HepG2 (cell line): ENCODE data around the gene GMPPA. TPM values are rescaled to one million over a fixed set of nuclear protein-coding genes. Genes with fewer than 3 reads are reported as not detected.

Source experiments
- ATF6 ChIP-seq: sonication (generic); formaldehyde crosslinking; conservative IDR thresholded peaks from 2 replicates; pipeline ENCODE4 v1.4.0; 2020; ENCODE audit warnings: missing genetic modification reagents
- CHD2 ChIP-seq: IDR thresholded peaks from 2 replicates; pipeline ENCODE4 v1.6.1; 2011; ENCODE audit warnings: low read depth, low read length, improper control_type of control experiment
- FOXA1 ChIP-seq, 2 experiments: fragments of 450-650 bp in 1 of 2; sonication (generic) in 1 of 2; formaldehyde crosslinking in 1 of 2; IDR thresholded peaks; 2 replicates each; pipeline versions ENCODE4 v1.4.0 to v1.6.1; 2016 to 2020; ENCODE audit warnings: missing genetic modification reagents in 1 of 2
- FOXK1 ChIP-seq: sonication (generic); formaldehyde crosslinking; IDR thresholded peaks from 2 replicates; pipeline ENCODE4 v1.4.0; 2020; ENCODE audit warnings: low read depth, missing genetic modification reagents, borderline replicate concordance
- HDAC1 ChIP-seq: sonication (generic); formaldehyde crosslinking; IDR thresholded peaks from 2 replicates; pipeline ENCODE4 v1.5.1; 2020; ENCODE audit warnings: mild to moderate bottlenecking, missing genetic modification reagents
- HOMEZ ChIP-seq: IDR thresholded peaks from 2 replicates; pipeline ENCODE4 v1.6.1; 2016; ENCODE audit warnings: low read depth
- HOXA5 ChIP-seq: sonication (generic); formaldehyde crosslinking; IDR thresholded peaks from 2 replicates; pipeline ENCODE4 v1.4.0; 2020; ENCODE audit warnings: missing genetic modification reagents
- JARID2 ChIP-seq: sonication (generic); formaldehyde crosslinking; IDR thresholded peaks from 2 replicates; pipeline ENCODE4 v1.8.1; 2023; ENCODE audit warnings: missing genetic modification reagents, inconsistent platforms; ENCODE audit not compliant: insufficient replicate concordance
- JUNB ChIP-seq: sonication (generic); formaldehyde crosslinking; IDR thresholded peaks from 2 replicates; pipeline ENCODE4 v1.8.0; 2022; ENCODE audit warnings: missing genetic modification reagents, mild to moderate bottlenecking, borderline replicate concordance
- KDM5A ChIP-seq: fragments of 200-600 bp; sonication (generic); IDR thresholded peaks from 2 replicates; pipeline ENCODE4 v1.7.0; 2018; ENCODE audit warnings: antibody characterized with exemption, mild to moderate bottlenecking, low read length, borderline replicate concordance
- KDM5B ChIP-seq: sonication (generic); formaldehyde crosslinking; IDR thresholded peaks from 2 replicates; pipeline ENCODE4 v1.4.0; 2020; ENCODE audit warnings: missing genetic modification reagents, mild to moderate bottlenecking, borderline replicate concordance
- MTERF4 ChIP-seq: sonication (generic); formaldehyde crosslinking; IDR thresholded peaks from 2 replicates; pipeline ENCODE4 v1.8.0; 2023; ENCODE audit warnings: mild to moderate bottlenecking, missing genetic modification reagents
- NR0B2 ChIP-seq: sonication (generic); formaldehyde crosslinking; IDR thresholded peaks from 2 replicates; pipeline ENCODE4 v1.4.0; 2020; ENCODE audit warnings: mild to moderate bottlenecking, missing genetic modification reagents
- SKI ChIP-seq: fragments of 450-650 bp; IDR thresholded peaks from one replicate; pipeline ENCODE4 v1.6.1; 2018; ENCODE audit warnings: mild to moderate bottlenecking; ENCODE audit not compliant: partially characterized antibody
- SNRNP70 ChIP-seq: fragments of 200-400 bp; formaldehyde crosslinking; IDR thresholded peaks from 2 replicates; pipeline ENCODE4 v1.6.1; 2017; ENCODE audit warnings: mild to moderate bottlenecking, low read depth, low read length, moderate library complexity
- SP4 ChIP-seq: sonication (generic); formaldehyde crosslinking; IDR thresholded peaks from 2 replicates; pipeline ENCODE4 v1.8.1; 2023; ENCODE audit warnings: mild to moderate bottlenecking, missing genetic modification reagents
- THAP11 ChIP-seq: IDR thresholded peaks from 2 replicates; pipeline ENCODE4 v1.6.1; 2016; ENCODE audit warnings: missing biosample characterization, missing genetic modification reagents
- WIZ ChIP-seq: sonication (generic); formaldehyde crosslinking; IDR thresholded peaks from 2 replicates; pipeline ENCODE4 v1.5.1; 2020; ENCODE audit warnings: mild to moderate bottlenecking, missing genetic modification reagents
- ZBTB7A ChIP-seq: sonication (generic); formaldehyde crosslinking; IDR thresholded peaks from 2 replicates; pipeline ENCODE4 v1.8.0; 2022; ENCODE audit warnings: mild to moderate bottlenecking, missing genetic modification reagents
- ZFP41 ChIP-seq: sonication (generic); formaldehyde crosslinking; IDR thresholded peaks from 2 replicates; pipeline ENCODE4 v1.4.0; 2020; ENCODE audit warnings: mild to moderate bottlenecking, missing genetic modification reagents, borderline replicate concordance
- ZNF44 ChIP-seq: sonication (generic); formaldehyde crosslinking; IDR thresholded peaks from 2 replicates; pipeline ENCODE4 v1.5.1; 2020; ENCODE audit warnings: mild to moderate bottlenecking, missing genetic modification reagents
- ZNF460 ChIP-seq: sonication (generic); formaldehyde crosslinking; IDR thresholded peaks from 2 replicates; pipeline ENCODE4 v1.5.1; 2020; ENCODE audit warnings: missing genetic modification reagents, mild to moderate bottlenecking, borderline replicate concordance
- ZNF589 ChIP-seq: sonication (generic); formaldehyde crosslinking; conservative IDR thresholded peaks from 2 replicates; pipeline ENCODE4 v1.8.0; 2022; ENCODE audit warnings: mild to moderate bottlenecking, moderate library complexity, missing genetic modification reagents
- ZNF616 ChIP-seq: sonication (generic); formaldehyde crosslinking; IDR thresholded peaks from 2 replicates; pipeline ENCODE4 v1.5.0; 2020; ENCODE audit warnings: low read depth, mild to moderate bottlenecking, missing genetic modification reagents
- ZNF766 ChIP-seq: sonication (generic); formaldehyde crosslinking; IDR thresholded peaks from 2 replicates; pipeline ENCODE4 v1.5.0; 2020; ENCODE audit warnings: missing genetic modification reagents, borderline replicate concordance
- polyA plus RNA-seq, 8 experiments: library from polyadenylated mRNA; depleted of rRNA in 3 of 8; stranded (reverse) in 7 of 8; unstranded in 1 of 8; fragments of >200 nt; fragmentation: Illumina TruSeq in 4 of 8; extraction: Trizol in 4 of 8; gene quantifications; 2 replicates each; pipeline versions ENCODE4 v1.2.1 to v1.2.3, GENCODE V29; 2011 to 2016; ENCODE audit warnings: low read depth in 4 of 8, missing spikeins in 1 of 8, mixed read lengths in 1 of 8; ENCODE audit not compliant: insufficient read depth in 1 of 8
- total RNA-seq, 5 experiments: library from RNA; depleted of rRNA; stranded (reverse); fragments of >200 nt; fragmentation: Illumina TruSeq; extraction: Trizol; gene quantifications; 2 replicates each; pipeline ENCODE4 v1.2.3, GENCODE V29; 2016; ENCODE audit warnings: low read depth in 1 of 5

GMPPA gene
- total and polyA plus RNA-seq, 2 of the 13 experiments (the other 11 are each of a cell fraction or from before 2014, with no cell fraction given): 81.1 to 106 TPM

- TF ChIP-seq MTERF4 (CRISPR knock-in tag) (peak; percentile 90), HOMEZ (CRISPR knock-in tag) (no peak; the same call in 1 of the 2 replicates), SKI (peak; percentile 21), KDM5B (CRISPR knock-in tag) (peak; percentile 72), ZFP41 (peak; percentile 80; the same call in 1 of the 2 replicates), JARID2 (CRISPR knock-in tag) (no peak), FOXK1 (peak; percentile 43; the same call in 1 of the 2 replicates), THAP11 (CRISPR knock-in tag) (peak; percentile 46), NR0B2 (CRISPR knock-in tag) (0 out of 2 replicates have a peak, but pooled peaks have one; percentile 61), HOXA5 (CRISPR knock-in tag) (peak; percentile 54; the same call in 1 of the 2 replicates), KDM5A (peak; percentile 23; the same call in 1 of the 2 replicates), ZNF766 (peak; percentile 80; the same call in 1 of the 2 replicates), ZNF44 (CRISPR knock-in tag) (peak; percentile 47; the same call in 1 of the 2 replicates), ZNF589 (peak; percentile 89), HDAC1 (CRISPR knock-in tag) (peak; percentile 79), CHD2 (peak; percentile 15; the same call in 1 of the 2 replicates), JUNB (CRISPR knock-in tag) (no peak), ZBTB7A (CRISPR knock-in tag) (peak; percentile 60; the same call in 1 of the 2 replicates), SNRNP70 (no peak), SP4 (CRISPR knock-in tag) (peak; percentile 100), FOXA1 (IDR thresholded peaks at IDR 0.05) (no peak), FOXA1 (CRISPR knock-in tag; IDR thresholded peaks at IDR 0.05) (0 out of 2 replicates have a peak, but pooled peaks have one; percentile 2), ZNF616 (CRISPR knock-in tag) (peak; percentile 93), ATF6 (no peak), WIZ (CRISPR knock-in tag) (no peak; the same call in 1 of the 2 replicates), ZNF460 (CRISPR knock-in tag) (no peak)
Measured at GRCh38 chr2:219552382-219553167, 53.9 kb downstream of the GMPPA start (continued).
